HepG2 (cell line): ENCODE results near the gene STK36. TPM values are rescaled to one million over a fixed set of nuclear protein-coding genes. Genes with fewer than 3 reads are reported as not detected.

ENCODE experiments used
- ATAC-seq: fragments of 200-7000 bp; cut with Tn5 transposase; 3 replicates; pipeline ENCODE4 v1.9.1; 2020; ENCODE audit warnings: mild to moderate bottlenecking, moderate library complexity
- BruUV-seq: library from RNA; stranded (reverse); fragments of 400-500 nt; replicated peaks from 2 replicates; lab custom pipeline; 2021; lab: Mats Ljungman, UMichigan
- CTCF ChIA-PET: fragments of 300-600 bp; formaldehyde crosslinking; extraction: SDS; loops from one replicate; lab custom pipeline; 2021; ENCODE audit warnings: low total read pairs, inconsistent platforms, low intra/inter-chr PET ratio; lab: Yijun Ruan, JAX
- POLR2A ChIA-PET: fragments of 350-600 bp; sonication (Branson Sonifier 250); formaldehyde crosslinking; loops from one replicate; lab custom pipeline; 2020; ENCODE audit warnings: antibody characterized with exemption, inconsistent platforms; lab: Yijun Ruan, JAX
- DNase-seq: peaks from one replicate; pipeline ENCODE4 v3.0.0-alpha.2; 2015; ENCODE audit warnings: low spot score
- FAIRE-seq: peaks from 3 replicates; lab custom pipeline; 2011; peaks lifted over from hg19 to GRCh38; lab: Jason Lieb, UNC
- H2AFZ ChIP-seq: one replicate; pipeline ENCODE4 v1.6.1; 2011; ENCODE audit warnings: low read length, inconsistent platforms
- H3K27ac ChIP-seq: fragments of 300-600 bp; 3 replicates; pipeline ENCODE4 v1.8.0; 2011; ENCODE audit warnings: mixed run types, mild to moderate bottlenecking, mixed read lengths, low read length, inconsistent platforms; ENCODE audit not compliant: insufficient read depth; ENCODE audit errors: extremely low read length
- H3K27me3 ChIP-seq, 2 experiments: fragments of 200-600 bp in 1 of 2; 2 replicates in 1 of 2; 3 replicates in 1 of 2; pipeline versions ENCODE4 v1.6.0 to v1.8.0; 2011; ENCODE audit warnings: low read length in 2 of 2, mild to moderate bottlenecking in 2 of 2, moderate library complexity in 2 of 2, inconsistent platforms in 1 of 2; ENCODE audit not compliant: insufficient read depth in 2 of 2, control insufficient read depth in 1 of 2
- H3K36me3 ChIP-seq, 2 experiments: fragments of 200-600 bp in 1 of 2; replicated peaks in 1 of 2; 2 replicates in 1 of 2; 3 replicates in 1 of 2; pipeline versions ENCODE4 v1.5.1 to v1.8.0; 2011; ENCODE audit warnings: low read length in 2 of 2, inconsistent platforms in 1 of 2; ENCODE audit not compliant: insufficient read depth in 2 of 2, control insufficient read depth in 1 of 2
- H3K4me1 ChIP-seq: 2 replicates; pipeline ENCODE4 v1.5.1; 2012; ENCODE audit warnings: low read length, inconsistent platforms; ENCODE audit not compliant: insufficient read depth
- H3K4me2 ChIP-seq: 2 replicates; pipeline ENCODE4 v1.6.0; 2011; ENCODE audit warnings: low read depth, low read length, inconsistent platforms
- H3K4me3 ChIP-seq, 3 experiments: fragments of 200-600 bp in 1 of 3; sonication (generic), shearing (Covaris generic) in 1 of 3; replicated peaks in 1 of 3; 2 replicates each; pipeline ENCODE4 v1.5.1; 2011 to 2016; ENCODE audit warnings: low read length in 3 of 3, inconsistent platforms in 2 of 3, low read depth in 2 of 3, mild to moderate bottlenecking in 2 of 3, control low read depth in 1 of 3, mixed read lengths in 1 of 3; ENCODE audit not compliant: insufficient read depth in 1 of 3
- H3K79me2 ChIP-seq: one replicate; pipeline ENCODE4 v1.6.1; 2011; ENCODE audit warnings: low read length, inconsistent platforms; ENCODE audit not compliant: insufficient read depth
- H3K9ac ChIP-seq: 2 replicates; pipeline ENCODE4 v1.6.0; 2011; ENCODE audit warnings: mild to moderate bottlenecking, low read depth, low read length, inconsistent platforms; ENCODE audit not compliant: insufficient read depth
- H3K9me3 ChIP-seq: 2 replicates; pipeline ENCODE4 v1.5.1; 2012; ENCODE audit warnings: mild to moderate bottlenecking, low read length
- H4K20me1 ChIP-seq: 2 replicates; pipeline ENCODE4 v1.6.0; 2011; ENCODE audit warnings: inconsistent platforms, mild to moderate bottlenecking, low read length, moderate library complexity; ENCODE audit not compliant: insufficient read depth
- AGO2 ChIP-seq: fragments of 200-400 bp; formaldehyde crosslinking; optimal IDR thresholded peaks from 2 replicates; pipeline ENCODE3; 2017; ENCODE audit warnings: mild to moderate bottlenecking, low read depth, low read length, moderate library complexity
- CSRNP1 ChIP-seq: sonication (generic); formaldehyde crosslinking; IDR thresholded peaks from 2 replicates; pipeline ENCODE4 v1.8.1; 2023; ENCODE audit warnings: mild to moderate bottlenecking, missing genetic modification reagents
- MED8 ChIP-seq: sonication (generic); formaldehyde crosslinking; IDR thresholded peaks from 2 replicates; pipeline ENCODE4 v1.8.1; 2023; ENCODE audit warnings: mild to moderate bottlenecking, missing genetic modification reagents; ENCODE audit not compliant: insufficient replicate concordance
- RBFOX2 ChIP-seq: fragments of 200-400 bp; formaldehyde crosslinking; IDR thresholded peaks from 2 replicates; pipeline ENCODE4 v1.6.1; 2017; ENCODE audit warnings: low read depth, mild to moderate bottlenecking, low read length
- RFXAP ChIP-seq: sonication (generic); formaldehyde crosslinking; IDR thresholded peaks from 2 replicates; pipeline ENCODE4 v1.4.0; 2020; ENCODE audit warnings: missing genetic modification reagents, borderline replicate concordance
- ZNF430 ChIP-seq: sonication (generic); formaldehyde crosslinking; IDR thresholded peaks from 2 replicates; pipeline ENCODE4 v1.9.0; 2021; ENCODE audit warnings: mild to moderate bottlenecking, missing genetic modification reagents
- WGBS: methylation state at CpG from one replicate; pipeline ENCODE4 v1.1.6; 2017; ENCODE audit warnings: low lambda C conversion rate; 5-methylcytosine and 5-hydroxymethylcytosine counted together
- in situ Hi-C: cut with HindIII; loops from 2 replicates; pipeline ENCODE4 v1.10.0; 2017; ENCODE audit warnings: low pct_unique_long_range_greater_than_20kb; ENCODE audit not compliant: extremely low pct_ligation_motif_present
- intact Hi-C: fragments of 100-400 bp; cut with micrococcal nuclease; formaldehyde crosslinking; loops from one replicate; pipeline ENCODE4 v1.10.0; 2022; ENCODE audit not compliant: unreplicated experiment
- polyA plus RNA-seq, 8 experiments: library from polyadenylated mRNA; depleted of rRNA in 3 of 8; stranded (reverse) in 7 of 8; unstranded in 1 of 8; fragments of >200 nt; fragmentation: Illumina TruSeq in 4 of 8; extraction: Trizol in 4 of 8; gene quantifications; 2 replicates each; pipeline versions ENCODE4 v1.2.1 to v1.2.3, GENCODE V29; 2011 to 2016; ENCODE audit warnings: low read depth in 4 of 8, missing spikeins in 1 of 8, mixed read lengths in 1 of 8; ENCODE audit not compliant: insufficient read depth in 1 of 8
- total RNA-seq, 5 experiments: library from RNA; depleted of rRNA; stranded (reverse); fragments of >200 nt; fragmentation: Illumina TruSeq; extraction: Trizol; gene quantifications; 2 replicates each; pipeline ENCODE4 v1.2.3, GENCODE V29; 2016; ENCODE audit warnings: low read depth in 1 of 5

STK36 gene
- total and polyA plus RNA-seq, 2 of the 13 experiments (the other 11 are each of a cell fraction or from before 2014, with no cell fraction given): 45.9 to 83.5 TPM

GRCh38 chr2:218642786-218643185 is 29.1 kb upstream of the STK36 start:
- ChIA-PET POLR2A (interaction anchor here (1.0 kb wide), 1 partner anchor 17 kb away, joined by 3 read pairs; the partner anchor contains the start of genes BCS1L and ZNF142), CTCF (no interaction called here)
- DNase-seq: no peak
- no peak overlapping the region for H3K4me2 ChIP-seq
- peak; percentile 12; the same call in 2 of the 3 replicates for ATAC-seq
- peaks cover 48 to 74% of the 10 kb centered on the region in 2 experiments for H3K36me3 ChIP-seq
- no peak overlapping the region for H3K27ac ChIP-seq
- in situ Hi-C loops (no loop called here), intact Hi-C loops (no loop called here)
- no TSS peak for BruUV-seq
- H3K4me3 ChIP-seq: no peak overlapping the region
- TF ChIP-seq RFXAP (CRISPR knock-in tag) (no peak), CSRNP1 (CRISPR knock-in tag) (no peak), RBFOX2 (0 out of 2 replicates have a peak, but pooled peaks have one; percentile 19), ZNF430 (no peak), AGO2 (peak; percentile 20), MED8 (CRISPR knock-in tag) (peak; percentile 16)
- 86% methylated on average over 11 of the region's 17 CpGs for WGBS
- no peaks in the 10 kb centered on the region for H3K9me3 ChIP-seq
- H3K4me1 ChIP-seq: peaks cover 11% of the 10 kb centered on the region; the same call in 1 of the 2 replicates
- FAIRE-seq: no peak
- H3K27me3 ChIP-seq: no peaks in the 10 kb centered on the region
- H3K9ac ChIP-seq: no peak overlapping the region
- no peaks in the 10 kb centered on the region for H3K79me2 ChIP-seq
- H2AFZ ChIP-seq: no peak overlapping the region
- H4K20me1 ChIP-seq: no peaks in the 10 kb centered on the region
